LHCN-M2 (cell line): ENCODE data around the gene FAM107A. TPM values are rescaled to one million over a fixed set of nuclear protein-coding genes. Genes with fewer than 3 reads are reported as not detected.

ENCODE experiments used
- DNase-seq: peaks from one replicate; pipeline ENCODE4 v3.0.0-alpha.2; 2012; ENCODE audit warnings: low read depth
- total RNA-seq: library from RNA; depleted of rRNA; stranded (reverse); fragments of >200 nt; gene quantifications from 2 replicates; pipeline ENCODE4 v1.2.3, GENCODE V29; 2014; rRNA removed

Gene FAM107A
- total RNA-seq, 1 experiment from 2014 or later = not detected

- peak; percentile 48 for DNase-seq
Observed at GRCh38 chr3:58520403-58521335, 56.5 kb downstream of the FAM107A start.

- DNase-seq = no peak
Observed at GRCh38 chr3:58519668-58520402, 57.4 kb downstream of the FAM107A start.

GRCh38 chr3:58518291-58518789 lies 58.9 kb downstream of the FAM107A start:
- no peak for DNase-seq

- no peak for DNase-seq
Observed at GRCh38 chr3:58514405-58514804, 62.8 kb downstream of the FAM107A start.

Other genes starting within 250 kb of the FAM107A start
- 45.9 and 50.3 TPM in 2 replicates for gene PXK, start 244.5 kb downstream of the FAM107A start, total RNA-seq
- gene PDHB, start 143.6 kb downstream of the FAM107A start, total RNA-seq = 111 and 150 TPM in 2 replicates
- gene KCTD6, start 85.3 kb downstream of the FAM107A start, total RNA-seq = 7.1 and 10.7 TPM in 2 replicates
- 2.4 and 2.7 TPM in 2 replicates for gene ACOX2, start 40.2 kb downstream of the FAM107A start, total RNA-seq
- gene FAM3D, start 89.4 kb upstream of the FAM107A start, total RNA-seq = not detected in 2 replicates